HT-29 (cell line): ENCODE measurements around the gene C2orf69. TPM values are rescaled to one million over a fixed set of nuclear protein-coding genes. Genes with fewer than 3 reads are reported as not detected.
"Not testable (repeated sequence)": the region's sequence is repeated elsewhere in the genome, so short reads cannot be mapped to it uniquely, and the experiment has no call there.

Experiments
- DNase-seq: peaks from one replicate; pipeline ENCODE4 v3.0.0-alpha.2; 2015; ENCODE audit warnings: low spot score
- total RNA-seq: library from RNA; depleted of rRNA; stranded (reverse); fragments of >200 nt; shearing (Covaris generic); gene quantifications from 2 replicates; pipeline ENCODE4 v1.2.3, GENCODE V29; 2014; rRNA removed

C2orf69 gene
- total RNA-seq, result 6.4 and 6.8 TPM in 2 replicates

DNA sequence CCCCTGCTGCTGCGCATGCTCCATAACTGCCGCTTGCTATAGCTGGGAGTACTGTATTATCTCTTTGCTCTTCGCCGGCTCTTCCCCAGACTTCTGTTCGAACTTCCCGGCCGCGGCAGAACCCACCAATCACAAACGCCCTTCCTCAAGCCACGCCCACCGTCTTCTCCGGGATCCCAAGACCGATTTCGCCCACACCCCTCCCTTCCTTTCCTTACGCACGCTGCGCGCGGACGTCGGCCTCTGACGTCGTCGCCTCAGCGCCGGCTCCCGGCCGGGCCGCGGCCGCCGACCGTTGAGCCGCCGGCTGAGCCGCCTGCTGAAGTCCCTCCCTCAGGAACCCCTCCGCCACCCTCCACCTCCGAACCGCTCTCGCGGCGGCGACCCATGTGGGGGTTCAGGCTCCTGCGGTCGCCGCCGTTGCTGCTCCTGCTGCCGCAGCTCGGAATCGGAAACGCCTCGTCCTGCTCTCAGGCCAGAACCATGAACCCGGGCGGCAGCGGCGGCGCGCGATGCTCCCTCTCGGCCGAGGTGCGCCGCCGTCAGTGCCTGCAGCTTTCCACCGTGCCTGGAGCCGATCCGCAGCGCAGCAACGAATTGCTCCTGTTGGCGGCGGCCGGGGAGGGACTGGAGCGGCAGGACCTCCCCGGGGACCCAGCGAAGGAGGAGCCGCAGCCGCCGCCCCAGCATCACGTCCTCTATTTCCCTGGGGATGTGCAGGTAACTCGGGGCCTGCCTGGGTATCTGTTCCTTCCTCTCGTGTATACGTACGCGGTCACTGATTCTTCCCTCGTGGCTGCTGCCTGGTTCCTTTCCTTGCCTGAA, at the start of gene C2orf69:
C2orf69 (plus strand) TSS at position 242 of the 825 bp plus-strand sequence; CDS start at position 388, 146 bp downstream.
- peak; percentile 97 for DNase-seq

DNA sequence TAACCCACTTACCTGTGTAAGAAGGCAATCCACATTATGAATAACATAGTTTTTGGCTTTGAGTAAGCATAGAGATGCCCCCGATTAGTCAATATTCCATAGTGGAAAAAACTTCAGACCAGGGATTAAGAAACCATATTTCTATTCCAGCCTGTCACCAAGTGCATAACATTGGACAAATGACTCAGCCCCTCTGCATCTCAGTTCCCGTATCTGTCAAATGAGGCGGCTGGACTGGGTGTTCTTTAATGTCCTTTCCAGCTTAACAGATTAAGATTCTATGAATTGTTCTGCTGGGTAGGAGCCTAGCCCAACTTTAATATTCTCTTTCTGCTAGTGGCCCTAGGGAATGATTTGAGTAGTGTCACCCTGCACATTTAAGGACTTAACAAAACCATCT, 48.3 kb upstream of the C2orf69 start:
- no peak for DNase-seq

DNA sequence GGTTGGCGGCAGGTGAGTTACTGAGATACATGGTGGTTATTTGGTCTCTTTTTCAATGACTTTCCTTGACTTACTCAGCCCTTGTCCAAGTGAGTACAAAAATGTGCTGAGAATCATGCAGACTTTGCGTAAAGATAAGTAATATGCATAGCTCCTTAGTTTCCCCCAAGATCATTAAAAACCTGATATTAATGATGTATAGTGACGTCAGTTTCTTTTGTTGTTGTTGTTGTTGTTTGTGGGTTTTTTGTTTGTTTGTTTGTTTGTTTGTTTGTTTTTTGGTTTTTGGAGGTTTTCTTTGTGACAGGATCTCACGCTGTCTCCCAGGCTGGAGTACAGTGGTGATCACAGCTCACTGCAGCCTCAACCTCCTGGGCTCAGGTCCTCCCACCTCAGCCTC, 45.2 kb upstream of the C2orf69 start:
- no peak for DNase-seq

GRCh38 chr2:199868431-199869226, 42.5 kb upstream of the C2orf69 start:
- no peak for DNase-seq

DNA sequence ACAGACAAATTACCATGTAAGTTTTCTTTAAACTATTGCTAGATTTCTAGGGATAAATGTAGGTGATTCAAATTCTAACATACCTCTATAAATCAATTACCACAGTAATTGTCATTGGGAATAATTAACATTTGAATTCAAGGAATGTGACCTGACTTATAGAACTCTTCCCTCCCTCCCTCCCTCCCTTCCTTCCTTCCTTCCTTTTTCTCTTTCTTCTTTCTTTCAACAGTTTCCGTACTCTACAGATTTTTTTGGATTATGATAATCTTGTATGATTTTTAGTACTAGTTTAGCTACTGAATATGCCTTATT, 41.9 kb upstream of the C2orf69 start:
- no peak for DNase-seq

GRCh38 chr2:199869653-199870052, 41.4 kb upstream of the C2orf69 start:
- no peak for DNase-seq

DNA sequence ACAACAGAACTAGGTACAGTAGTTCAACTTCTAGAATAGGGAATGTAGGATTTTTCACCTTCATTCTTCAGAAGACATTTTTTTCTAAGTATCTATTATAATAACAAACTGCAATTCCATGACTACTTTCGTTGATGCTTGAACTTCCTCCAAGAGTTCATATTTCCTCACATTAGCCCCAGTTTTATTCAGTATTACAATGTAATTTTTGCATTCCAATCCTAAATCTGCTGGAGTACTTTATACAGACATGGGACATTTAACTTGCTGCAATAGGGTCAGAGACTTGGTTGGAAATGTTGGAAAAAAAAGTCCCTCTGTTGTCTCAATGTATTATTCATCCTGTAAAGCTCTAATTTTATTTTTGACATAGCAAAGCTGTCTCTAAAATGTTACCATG, 40.5 kb upstream of the C2orf69 start:
- no peak for DNase-seq

DNA sequence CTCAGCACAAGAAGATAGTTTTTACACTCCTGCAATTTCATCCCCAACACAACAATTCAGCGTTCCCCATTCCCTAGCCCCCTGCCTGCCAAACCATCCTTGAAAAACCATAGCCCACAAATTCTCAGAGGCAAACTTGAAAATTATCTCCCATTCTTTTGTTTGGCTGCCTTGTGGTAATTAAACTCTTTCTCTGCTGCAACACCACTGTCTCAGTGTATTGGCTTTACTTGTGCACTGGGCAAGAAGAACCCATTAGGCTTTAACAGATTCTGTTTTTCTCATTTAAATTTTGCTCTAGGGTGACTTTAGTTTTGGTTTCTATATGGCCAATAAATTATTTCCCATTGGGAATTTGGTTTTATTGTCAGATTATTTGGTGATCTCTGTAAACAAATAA, 36.9 kb upstream of the C2orf69 start:
- no peak for DNase-seq

DNA sequence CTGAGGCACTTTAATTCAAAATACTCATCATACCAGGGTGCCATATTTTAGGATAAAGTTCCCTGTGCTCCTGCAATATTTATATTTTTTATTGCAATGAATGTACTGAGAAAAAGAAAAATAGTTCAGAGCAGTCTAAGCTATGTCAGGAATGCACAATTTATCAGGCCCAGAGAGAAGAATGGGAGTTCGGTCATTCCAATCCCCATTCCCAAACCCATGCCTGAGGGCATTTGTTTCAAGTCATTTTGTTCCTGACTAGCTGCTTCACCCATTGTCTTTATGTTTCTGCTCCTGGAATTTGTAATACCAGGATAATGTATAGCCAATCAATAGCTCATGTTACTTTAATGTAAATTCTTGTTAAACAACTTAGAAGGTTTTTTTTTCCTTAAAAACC, 35.7 kb upstream of the C2orf69 start:
- no peak for DNase-seq

GRCh38 chr2:199882667-199883066, 28.4 kb upstream of the C2orf69 start:
- no peak for DNase-seq

- no peak for DNase-seq
Observed at GRCh38 chr2:199883474-199884212, 27.4 kb upstream of the C2orf69 start.

GRCh38 chr2:199895406-199895805, 15.7 kb upstream of the C2orf69 start:
- DNase-seq, result no peak

- no peak for DNase-seq
Observed at GRCh38 chr2:199896617-199897016, 14.5 kb upstream of the C2orf69 start.

DNA sequence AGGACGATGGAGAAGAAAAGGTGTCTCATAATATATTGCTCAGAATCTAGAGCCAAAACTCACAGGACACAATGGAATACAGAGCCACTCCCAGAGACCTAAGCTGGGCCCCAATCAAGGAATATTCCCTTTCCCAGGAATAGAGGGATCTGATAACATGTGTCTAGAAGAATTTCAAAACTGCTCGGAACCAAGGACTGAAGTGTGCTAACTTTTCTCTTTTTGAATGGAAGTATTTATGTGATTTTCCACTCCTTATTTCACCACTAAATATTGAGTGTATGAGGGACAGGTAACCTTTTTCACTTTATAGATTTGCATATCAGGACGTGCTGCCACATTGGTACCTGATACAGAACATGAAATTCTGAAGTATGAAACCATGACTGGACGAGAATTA, 9.2 kb upstream of the C2orf69 start:
- no peak for DNase-seq

GRCh38 chr2:199902486-199903110, 8.5 kb upstream of the C2orf69 start:
- DNase-seq, result no peak

DNA sequence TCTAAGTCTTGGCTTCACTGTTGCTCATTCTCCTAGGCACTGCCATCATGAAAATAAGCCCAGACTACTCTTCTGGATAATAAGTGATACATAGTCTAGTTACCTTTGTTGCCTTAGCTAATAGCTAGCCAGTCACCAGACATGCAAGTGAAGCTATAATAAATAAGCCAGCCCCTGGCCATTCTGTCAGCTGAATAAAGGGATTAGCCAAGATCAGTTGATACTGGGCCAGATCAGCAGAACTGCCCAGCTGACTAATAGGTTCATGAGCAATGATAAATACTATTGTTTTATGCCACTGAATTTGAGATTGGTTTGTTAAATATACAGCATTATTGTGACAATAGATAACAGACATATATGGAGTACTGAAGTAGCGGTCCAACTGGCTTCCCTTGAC, 8.0 kb upstream of the C2orf69 start:
- no peak for DNase-seq

GRCh38 chr2:199907008-199907714, 3.9 kb upstream of the C2orf69 start:
- no peak for DNase-seq

DNA sequence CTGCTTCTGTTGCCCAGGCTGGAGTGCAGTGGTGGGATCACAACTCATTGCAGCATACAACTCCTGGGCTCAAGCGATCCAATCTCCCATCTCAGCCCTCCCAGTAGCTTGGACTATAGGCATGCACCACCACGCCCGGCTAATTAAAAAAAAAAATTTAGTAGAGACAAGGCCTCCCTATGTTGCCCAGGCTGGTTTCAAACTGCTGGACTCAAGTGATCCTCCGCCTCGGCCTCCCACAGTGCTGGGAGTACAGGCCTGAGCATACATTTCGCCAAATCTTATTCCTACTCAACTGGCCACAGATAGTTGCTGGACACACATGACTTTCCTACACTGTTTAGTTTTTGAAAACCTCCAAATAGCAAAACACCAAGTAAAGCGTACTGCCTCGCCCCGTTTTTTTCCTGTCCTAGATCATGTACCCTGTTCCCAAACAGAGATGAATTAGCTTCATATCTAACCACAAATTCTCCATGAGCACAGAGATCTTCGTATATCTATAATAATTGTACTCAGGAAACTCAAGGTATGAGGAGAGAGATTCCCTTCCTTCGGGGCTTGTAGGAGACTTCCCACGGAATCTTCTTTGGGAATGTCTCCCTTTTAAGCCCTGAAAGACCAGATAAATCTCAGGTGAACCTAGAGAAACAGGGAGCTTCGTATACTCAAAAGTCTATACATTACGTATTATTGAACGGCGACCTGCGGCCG, 598 bp upstream of the C2orf69 start:
- no peak for DNase-seq

GRCh38 chr2:199911877-199912161, 726 bp downstream of the C2orf69 start:
- DNase-seq, result no peak

DNA sequence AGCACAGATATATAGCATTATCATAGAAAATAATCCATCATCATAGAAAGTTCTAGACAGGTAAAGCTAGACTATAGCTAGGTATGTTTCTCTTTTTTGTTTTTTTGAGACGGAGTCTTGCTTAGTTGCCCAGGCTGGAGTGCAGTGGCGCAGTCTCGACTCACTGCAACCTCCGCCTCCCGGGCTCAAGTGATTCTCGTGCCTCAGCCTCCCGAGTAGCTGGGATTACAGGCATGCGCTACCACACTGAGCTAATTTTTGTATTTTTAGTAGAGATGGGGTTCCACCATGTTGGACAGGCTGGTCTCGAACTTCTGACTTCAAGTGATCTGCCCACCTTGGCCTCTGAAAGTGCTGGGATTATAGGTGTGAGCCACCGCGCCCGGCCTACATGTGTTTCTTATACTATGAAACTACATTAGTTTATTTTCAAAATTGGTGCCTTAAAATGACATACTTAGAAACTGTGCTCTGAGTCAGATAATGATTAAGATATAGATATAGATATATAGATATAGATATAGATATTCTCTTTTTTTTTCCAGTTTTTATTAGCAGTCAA, 1.5 kb downstream of the C2orf69 start:
- DNase-seq, result not testable (repeated sequence)
